GM12878 (cell line): ENCODE data around the gene ADRA2B. TPM values are rescaled to one million over a fixed set of nuclear protein-coding genes. Genes with fewer than 3 reads are reported as not detected.

ENCODE experiments used
- ATAC-seq: fragments of 200-7000 bp; cut with Tn5 transposase; 3 replicates; pipeline ENCODE4 v1.9.1; 2020; ENCODE audit warnings: mild to moderate bottlenecking, moderate library complexity
- BruUV-seq: library from RNA; stranded (reverse); fragments of 400-500 nt; replicated peaks from 2 replicates; lab custom pipeline; 2021; lab: Mats Ljungman, UMichigan
- CTCF ChIA-PET: fragments of 300-600 bp; sonication (Branson Sonifier 250); formaldehyde crosslinking; extraction: SDS; loops from one replicate; lab custom pipeline; 2021; ENCODE audit warnings: inconsistent platforms; lab: Yijun Ruan, JAX
- POLR2A ChIA-PET: fragments of 350-600 bp; formaldehyde crosslinking; extraction: SDS; loops from one replicate; lab custom pipeline; 2021; ENCODE audit warnings: inconsistent platforms; lab: Charles Lee
- RAD21 ChIA-PET: fragments of 300-600 bp; sonication (Branson Sonifier 250); formaldehyde crosslinking; loops from one replicate; lab custom pipeline; 2023; ENCODE audit warnings: antibody characterized with exemption; ENCODE audit not compliant: unreplicated experiment; lab: Charles Lee
- SMC1A ChIA-PET: fragments of 300-600 bp; sonication (Branson Sonifier 250); formaldehyde crosslinking; loops from one replicate; lab custom pipeline; 2023; ENCODE audit not compliant: unreplicated experiment, uncharacterized antibody; lab: Charles Lee
- DNase-seq: peaks from one replicate; pipeline ENCODE4 v3.0.0-alpha.2; 2011; ENCODE audit warnings: low read depth, low spot score
- FAIRE-seq: peaks from 3 replicates; lab custom pipeline; 2011; peaks lifted over from hg19 to GRCh38; lab: Jason Lieb, UNC
- H2AFZ ChIP-seq: 2 replicates; pipeline ENCODE4 v1.6.0; 2011; ENCODE audit warnings: low read depth, low read length, control low read depth; ENCODE audit not compliant: control insufficient read depth
- H3K27ac ChIP-seq: 2 replicates; pipeline ENCODE4 v1.5.1; 2011; ENCODE audit warnings: control low read depth; ENCODE audit not compliant: control insufficient read depth, insufficient read depth
- H3K27me3 ChIP-seq, 2 experiments: replicated peaks in 1 of 2; 2 replicates each; pipeline versions ENCODE4 v1.6.0 to v1.6.1; 2011; ENCODE audit warnings: low read length in 1 of 2; ENCODE audit not compliant: control insufficient read depth in 2 of 2, insufficient read depth in 2 of 2
- H3K36me3 ChIP-seq, 2 experiments: 2 replicates each; pipeline ENCODE4 v1.5.1; 2011; ENCODE audit warnings: low read length in 1 of 2; ENCODE audit not compliant: control insufficient read depth in 2 of 2, insufficient read depth in 2 of 2
- H3K4me1 ChIP-seq: 2 replicates; pipeline ENCODE4 v1.6.1; 2011; ENCODE audit warnings: mild to moderate bottlenecking, low read length, moderate library complexity, mixed read lengths; ENCODE audit not compliant: control insufficient read depth, insufficient read depth
- H3K4me2 ChIP-seq: 2 replicates; pipeline ENCODE4 v1.6.0; 2011; ENCODE audit warnings: control low read depth; ENCODE audit not compliant: control insufficient read depth, insufficient read depth
- H3K4me3 ChIP-seq: fragments of 200-600 bp; sonication (generic); 2 replicates; pipeline ENCODE4 v1.5.1; 2016
- H3K79me2 ChIP-seq: 2 replicates; pipeline ENCODE4 v1.6.0; 2011; ENCODE audit warnings: low read length; ENCODE audit not compliant: control insufficient read depth, insufficient read depth
- H3K9ac ChIP-seq: 2 replicates; pipeline ENCODE4 v1.8.0; 2011; ENCODE audit warnings: low read length, control low read depth, mixed read lengths; ENCODE audit not compliant: control insufficient read depth, insufficient read depth
- H3K9me3 ChIP-seq: replicated peaks from 3 replicates; pipeline ENCODE4 v1.5.1; 2011; ENCODE audit warnings: mild to moderate bottlenecking, low read length; ENCODE audit not compliant: control insufficient read depth, insufficient read depth
- H4K20me1 ChIP-seq: 2 replicates; pipeline ENCODE4 v1.6.0; 2011; ENCODE audit not compliant: control insufficient read depth, insufficient read depth
- BHLHE40 ChIP-seq, 2 experiments: fragments of 450-650 bp in 1 of 2; IDR thresholded peaks; 2 replicates each; pipeline ENCODE4 v1.6.1; 2011 to 2017; ENCODE audit warnings: low read depth in 2 of 2, borderline replicate concordance in 1 of 2, improper control_type of control experiment in 1 of 2, low read length in 1 of 2, mild to moderate bottlenecking in 1 of 2
- ESRRA ChIP-seq: IDR thresholded peaks from 2 replicates; pipeline ENCODE4 v1.6.1; 2012; ENCODE audit warnings: mild to moderate bottlenecking, low read length, improper control_type of control experiment
- IKZF1 ChIP-seq: fragments of 450-650 bp; conservative IDR thresholded peaks from 2 replicates; pipeline ENCODE4 v1.6.1; 2017; ENCODE audit warnings: antibody characterized with exemption, mild to moderate bottlenecking
- IKZF2 ChIP-seq, 2 experiments: fragments of 450-650 bp; IDR thresholded peaks; 2 replicates each; pipeline ENCODE4 v1.6.1; 2017; ENCODE audit warnings: mild to moderate bottlenecking in 2 of 2, moderate library complexity in 2 of 2
- MEF2B ChIP-seq: fragments of 450-650 bp; IDR thresholded peaks from 2 replicates; pipeline ENCODE4 v1.6.1; 2018; ENCODE audit warnings: mild to moderate bottlenecking, moderate library complexity; ENCODE audit not compliant: partially characterized antibody, poor library complexity, severe bottlenecking
- MXI1 ChIP-seq: fragments of 150-350 bp; IDR thresholded peaks from 2 replicates; pipeline ENCODE4 v1.6.1; 2011; ENCODE audit warnings: low read depth, mild to moderate bottlenecking, inconsistent platforms, low read length, improper control_type of control experiment
- NFYB ChIP-seq: IDR thresholded peaks from 2 replicates; pipeline ENCODE4 v1.6.1; 2011; ENCODE audit warnings: low read depth, mild to moderate bottlenecking, low read length, improper control_type of control experiment, moderate library complexity; ENCODE audit not compliant: insufficient read depth
- PAX8 ChIP-seq: fragments of 450-650 bp; IDR thresholded peaks from 2 replicates; pipeline ENCODE4 v1.6.1; 2017; ENCODE audit warnings: mild to moderate bottlenecking, moderate library complexity
- POLR2AphosphoS5 ChIP-seq: IDR thresholded peaks from 2 replicates; pipeline ENCODE4 v1.6.1; 2011; ENCODE audit warnings: mild to moderate bottlenecking, low read length, inconsistent platforms
- POU2F2 ChIP-seq: IDR thresholded peaks from 3 replicates; pipeline ENCODE4 v1.6.1; 2011; ENCODE audit warnings: low read depth, mild to moderate bottlenecking, low read length, borderline replicate concordance
- SMAD5 ChIP-seq: IDR thresholded peaks from 2 replicates; pipeline ENCODE4 v1.6.1; 2016; ENCODE audit warnings: antibody characterized with exemption, low read depth
- WGBS: methylation state at CpG from one replicate; pipeline ENCODE4 v1.1.6; 2016; ENCODE audit warnings: low lambda C conversion rate; ENCODE audit not compliant: insufficient replicate concordance, insufficient coverage; ENCODE audit errors: missing lambda C conversion rate; 5-methylcytosine and 5-hydroxymethylcytosine counted together
- in situ Hi-C: fragments of 300-500 bp; cut with MboI; formaldehyde crosslinking; loops from 9 replicates; pipeline ENCODE4 v1.14.3; 2018; ENCODE audit warnings: mixed read lengths
- intact Hi-C: fragments of 100-400 bp; cut with micrococcal nuclease; formaldehyde crosslinking; loops from one replicate; pipeline ENCODE4 v1.14.2; 2022; ENCODE audit not compliant: unreplicated experiment
- polyA plus RNA-seq, 11 experiments: library from polyadenylated mRNA; depleted of rRNA in 4 of 11; unstranded in 6 of 11; stranded (reverse) in 5 of 11; fragments of >200 nt; fragmentation: Nextera tagmentation in 4 of 11; fragmentation: Illumina TruSeq in 1 of 11; extraction: Ambion mirVana in 4 of 11; extraction: Trizol in 1 of 11; gene quantifications; 1 replicate in 1 of 11; 2 replicates in 10 of 11; pipeline versions ENCODE4 v1.2.1 to v1.2.3, GENCODE V29; 2011 to 2016; ENCODE audit warnings: inconsistent platforms in 2 of 11, missing spikeins in 2 of 11, low read depth in 1 of 11
- total RNA-seq, 4 experiments: library from RNA; depleted of rRNA in 3 of 4; stranded (reverse); fragments of >200 nt in 3 of 4; fragmentation: Illumina TruSeq in 1 of 4; extraction: Trizol in 1 of 4; gene quantifications; 2 replicates each; pipeline versions ENCODE4 v1.2.1 to v1.2.3, GENCODE V29; 2013 to 2021
- TF ChIP-seq, protein P1 (sequence below): IDR thresholded peaks from 2 replicates; pipeline ENCODE4 v1.6.1; 2012; ENCODE audit warnings: low read length, inconsistent platforms
- TF ChIP-seq, protein P2 (sequence below): fragments of 450-650 bp; IDR thresholded peaks from 2 replicates; pipeline ENCODE4 v1.6.1; 2017; ENCODE audit warnings: low read depth, mild to moderate bottlenecking, moderate library complexity

Gene ADRA2B
- total and polyA plus RNA-seq, 10 of the 15 experiments (the other 5 are each of a cell fraction or from before 2014, with no cell fraction given), result 0.01 to 0.10 (median 0.04) TPM; not detected in 6

DNA sequence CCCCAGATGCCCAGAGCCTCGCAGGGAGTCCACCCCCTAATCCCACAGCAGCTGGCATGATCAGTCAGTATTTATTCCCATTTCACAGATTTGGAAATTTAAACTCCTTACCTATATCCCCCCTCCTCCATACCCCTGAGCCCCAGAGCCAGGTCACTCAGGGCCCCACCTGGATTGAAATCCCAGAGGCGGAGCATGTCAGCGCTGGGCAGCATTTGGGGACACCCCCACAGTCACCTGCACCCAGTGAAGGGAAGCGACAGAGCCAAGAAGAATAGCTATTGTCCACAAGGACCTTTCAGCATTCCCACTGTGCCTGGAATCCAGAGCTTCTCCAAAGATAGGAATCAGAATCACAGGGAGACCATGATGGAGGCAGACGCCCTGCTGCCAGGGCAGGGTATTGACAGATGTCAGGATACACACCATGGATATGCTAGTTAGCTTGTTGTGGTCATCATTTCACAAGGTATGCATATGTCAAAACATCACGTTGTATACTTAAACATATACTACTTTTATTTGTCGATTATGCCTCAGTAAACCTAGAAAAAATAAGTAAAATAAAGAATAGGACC is 22.9 kb upstream of the ADRA2B start:
- no peaks in the 10 kb centered on the region for H4K20me1 ChIP-seq
- no peak overlapping the region; the same call in 1 of the 2 replicates for H3K4me2 ChIP-seq
- WGBS, result 26% methylated on average over 7 of the region's 7 CpGs
- no peak for FAIRE-seq
- in situ Hi-C loops, result no loop called here
- peak; percentile 24; the same call in 1 of the 3 replicates for TF ChIP-seq POU2F2
- no peak for TF ChIP-seq ESRRA
- TF ChIP-seq, protein P1, sequence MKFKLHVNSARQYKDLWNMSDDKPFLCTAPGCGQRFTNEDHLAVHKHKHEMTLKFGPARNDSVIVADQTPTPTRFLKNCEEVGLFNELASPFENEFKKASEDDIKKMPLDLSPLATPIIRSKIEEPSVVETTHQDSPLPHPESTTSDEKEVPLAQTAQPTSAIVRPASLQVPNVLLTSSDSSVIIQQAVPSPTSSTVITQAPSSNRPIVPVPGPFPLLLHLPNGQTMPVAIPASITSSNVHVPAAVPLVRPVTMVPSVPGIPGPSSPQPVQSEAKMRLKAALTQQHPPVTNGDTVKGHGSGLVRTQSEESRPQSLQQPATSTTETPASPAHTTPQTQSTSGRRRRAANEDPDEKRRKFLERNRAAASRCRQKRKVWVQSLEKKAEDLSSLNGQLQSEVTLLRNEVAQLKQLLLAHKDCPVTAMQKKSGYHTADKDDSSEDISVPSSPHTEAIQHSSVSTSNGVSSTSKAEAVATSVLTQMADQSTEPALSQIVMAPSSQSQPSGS, result no peak
- TF ChIP-seq NFYB, result no peak
- TF ChIP-seq IKZF2 (IDR thresholded peaks at IDR 0.05), result peak; percentile 10 to 44; a peak in 2 of 4 replicates
- peak in 1 of 2 experiments; percentile 17; a peak in 1 of 4 replicates for TF ChIP-seq BHLHE40 (IDR thresholded peaks at IDR 0.05; ENCODE audit: borderline replicate concordance in 1 of 2, low read depth in 2 of 2, low read length in 1 of 2)
- 0 out of 2 replicates have a peak, but pooled peaks have one; percentile 36 for TF ChIP-seq SMAD5
- peak; percentile 37; the same call in 1 of the 2 replicates for TF ChIP-seq POLR2AphosphoS5
- peak; percentile 74; the same call in 1 of the 2 replicates for TF ChIP-seq IKZF1
- TF ChIP-seq, protein P2, sequence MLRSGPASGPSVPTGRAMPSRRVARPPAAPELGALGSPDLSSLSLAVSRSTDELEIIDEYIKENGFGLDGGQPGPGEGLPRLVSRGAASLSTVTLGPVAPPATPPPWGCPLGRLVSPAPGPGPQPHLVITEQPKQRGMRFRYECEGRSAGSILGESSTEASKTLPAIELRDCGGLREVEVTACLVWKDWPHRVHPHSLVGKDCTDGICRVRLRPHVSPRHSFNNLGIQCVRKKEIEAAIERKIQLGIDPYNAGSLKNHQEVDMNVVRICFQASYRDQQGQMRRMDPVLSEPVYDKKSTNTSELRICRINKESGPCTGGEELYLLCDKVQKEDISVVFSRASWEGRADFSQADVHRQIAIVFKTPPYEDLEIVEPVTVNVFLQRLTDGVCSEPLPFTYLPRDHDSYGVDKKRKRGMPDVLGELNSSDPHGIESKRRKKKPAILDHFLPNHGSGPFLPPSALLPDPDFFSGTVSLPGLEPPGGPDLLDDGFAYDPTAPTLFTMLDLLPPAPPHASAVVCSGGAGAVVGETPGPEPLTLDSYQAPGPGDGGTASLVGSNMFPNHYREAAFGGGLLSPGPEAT, result 0 out of 2 replicates have a peak, but pooled peaks have one; percentile 5
- peak; percentile 62; the same call in 1 of the 2 replicates for TF ChIP-seq PAX8
- peak; percentile 19 for TF ChIP-seq MEF2B
- TF ChIP-seq MXI1, result 0 out of 2 replicates have a peak, but pooled peaks have one; percentile 39
- TF ChIP-seq, all 136 proteins: peak for 10
- SMC1A ChIA-PET, result interaction anchor here (0.8 to 14.4 kb wide), 23 partner anchors 9 to 370 kb away, joined by 3 to 338 read pairs (median 5); no protein-coding TSS in a partner anchor
- RAD21 ChIA-PET, result interaction anchor here (0.6 to 18.1 kb wide), 17 partner anchors 8 to 191 kb away, joined by 3 to 463 read pairs (median 9); partner anchors contain the start of gene CIAO1
- DNase-seq (no peak), ATAC-seq (no peak)
- H3K27ac ChIP-seq, result no peak overlapping the region
- CTCF ChIA-PET, result interaction anchor here (0.8 to 14.4 kb wide), 29 partner anchors 9 to 371 kb away, joined by 3 to 535 read pairs (median 7); partner anchors contain the start of genes ADRA2B, ITPRIPL1 and STARD7
- H3K36me3 ChIP-seq, result peaks cover 7% of the 10 kb centered on the region in 2 experiments; a peak in 2 of 4 replicates
- peaks cover 17% of the 10 kb centered on the region for H3K79me2 ChIP-seq
- H3K27me3 ChIP-seq, result no peaks in the 10 kb centered on the region; a peak in 1 of 4 replicates
- intact Hi-C loops, result loop anchor here (2.0 kb wide), 1 partner anchor 126 kb away; the partner anchor contains the start of gene TMEM127
- no peaks in the 10 kb centered on the region for H3K9me3 ChIP-seq
- BruUV-seq, result no TSS peak
- H3K4me3 ChIP-seq, result no peak overlapping the region
- H3K9ac ChIP-seq, result no peak overlapping the region
- POLR2A ChIA-PET, result interaction anchor here (0.5 to 3.9 kb wide), 8 partner anchors 8 to 123 kb away, joined by 3 to 31 read pairs (median 6); no protein-coding TSS in a partner anchor
- H3K4me1 ChIP-seq, result peaks cover 13% of the 10 kb centered on the region
- no peak overlapping the region for H2AFZ ChIP-seq
